ENCODE measurements around the gene PHF10.

GRCh38 chr6:169684056-169684455, 40.2 kb downstream of the PHF10 start:
- TF ChIP-seq POLR2AphosphoS5 (IDR thresholded peaks at IDR 0.05; ENCODE audit: borderline replicate concordance, low read depth, low read length) (no peak), EZH2 (IDR thresholded peaks at IDR 0.05) (no peak)

All from SK-N-MC (cell line).